Psoas muscle (tissue), 8 donors: ENCODE measurements around the gene CD27. TPM values are rescaled to one million over a fixed set of nuclear protein-coding genes. Genes with fewer than 3 reads are reported as not detected.

Experiments used
- ATAC-seq, 4 donors: fragments of 200-7000 bp; cut with Tn5 transposase; one replicate each; pipeline ENCODE4 v1.9.1; 2020; ENCODE audit warnings: moderate library complexity in 3 of 4, mild to moderate bottlenecking in 2 of 4
- DNase-seq, 2 donors: peaks; one replicate each; pipeline ENCODE4 v3.0.0-alpha.2; 2020
- H3K27ac ChIP-seq: fragments of 200-600 bp; one replicate; pipeline ENCODE4 v1.8.0; 2022
- H3K27me3 ChIP-seq, 3 donors: fragments of 200-600 bp in 1 of 3; one replicate each; pipeline versions ENCODE4 v1.6.1 to v1.8.0; 2013 to 2022; ENCODE audit warnings: low read length in 2 of 3, mild to moderate bottlenecking in 2 of 3, moderate library complexity in 1 of 3; ENCODE audit not compliant: insufficient read depth in 3 of 3
- H3K36me3 ChIP-seq, 2 donors: fragments of 200-600 bp in 1 of 2; one replicate each; pipeline versions ENCODE4 v1.6.1 to v1.8.0; 2013 to 2022; ENCODE audit warnings: low read depth in 1 of 2, mild to moderate bottlenecking in 1 of 2, moderate library complexity in 1 of 2; ENCODE audit not compliant: insufficient read depth in 1 of 2
- H3K4me1 ChIP-seq: fragments of 200-600 bp; one replicate; pipeline ENCODE4 v1.8.0; 2022
- H3K4me3 ChIP-seq: fragments of 200-600 bp; one replicate; pipeline ENCODE4 v1.8.0; 2022; ENCODE audit warnings: mild to moderate bottlenecking
- H3K9me3 ChIP-seq: fragments of 200-600 bp; one replicate; pipeline ENCODE4 v1.8.0; 2022
- WGBS, 3 donors: extraction: QIAGEN DNeasy Blood & Tissue Kit; methylation state at CpG; one replicate each; pipeline versions ENCODE4 v1.1.6 to v1.1.7; 2013; 5-methylcytosine and 5-hydroxymethylcytosine counted together
- intact Hi-C, 2 donors: fragments of 100-400 bp; cut with DNase I; formaldehyde crosslinking; loops; one replicate each; pipeline versions ENCODE4 v1.11.0 to v1.14.2; 2022
- polyA plus RNA-seq, 3 donors: library from polyadenylated mRNA; stranded (reverse); fragments of 200-250 nt; gene quantifications; one replicate each; pipeline ENCODE4 v1.2.3, GENCODE V29; 2013
- total RNA-seq, 4 donors: library from RNA; stranded (reverse); fragmentation: NEBNext Ultra II Directional in 2 of 4; extraction: Animal tissue kit (Norgen Biotek cat#: 25700) in 2 of 4; gene quantifications; one replicate each; pipeline versions ENCODE4 v1.2.1 to v1.2.4, GENCODE V29; 2021 to 2023
- TF ChIP-seq, protein P1 (sequence below): fragments of 200-600 bp; IDR thresholded peaks from one replicate; pipeline ENCODE4 v1.8.0; 2022; ENCODE audit warnings: antibody characterized with exemption
- donor health status: healthy with polysubstance abuse.
- donor health status: DM: no; HTN: no; CAD: no; lungs with moderate emphysema.
- donor health status: Bipolar disorder and iron deficiency.
- donor health status: healthy.
- donor health status: DM: yes; HTN: yes; CAD: no.
- donor health status: DM: no; HTN: no; CAD: no.
- donor health status: DM: no; HTN: no; CAD: no.
- donor health status: DM: yes; HTN: yes; CAD: no.

The CD27 gene
- total and polyA plus RNA-seq, 7 donors = 0.10 to 0.29 (median 0.28) TPM; not detected in 4

DNA sequence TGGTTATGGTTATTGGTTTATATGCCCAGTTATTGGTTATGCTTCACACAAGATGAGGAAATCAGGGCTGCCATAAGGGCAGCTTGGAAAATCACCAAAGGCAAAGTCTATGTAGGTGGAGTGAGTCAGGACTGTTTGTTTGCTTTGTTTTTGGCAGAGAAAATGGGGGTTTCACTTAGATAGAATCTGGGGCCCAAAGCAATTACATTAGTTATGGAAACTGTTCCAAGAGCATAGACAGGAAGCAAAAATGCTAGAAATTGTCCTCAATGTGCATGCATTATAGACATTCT is 23.5 kb downstream of the CD27 start:
- ATAC-seq = no peak
- TF ChIP-seq, protein P1, sequence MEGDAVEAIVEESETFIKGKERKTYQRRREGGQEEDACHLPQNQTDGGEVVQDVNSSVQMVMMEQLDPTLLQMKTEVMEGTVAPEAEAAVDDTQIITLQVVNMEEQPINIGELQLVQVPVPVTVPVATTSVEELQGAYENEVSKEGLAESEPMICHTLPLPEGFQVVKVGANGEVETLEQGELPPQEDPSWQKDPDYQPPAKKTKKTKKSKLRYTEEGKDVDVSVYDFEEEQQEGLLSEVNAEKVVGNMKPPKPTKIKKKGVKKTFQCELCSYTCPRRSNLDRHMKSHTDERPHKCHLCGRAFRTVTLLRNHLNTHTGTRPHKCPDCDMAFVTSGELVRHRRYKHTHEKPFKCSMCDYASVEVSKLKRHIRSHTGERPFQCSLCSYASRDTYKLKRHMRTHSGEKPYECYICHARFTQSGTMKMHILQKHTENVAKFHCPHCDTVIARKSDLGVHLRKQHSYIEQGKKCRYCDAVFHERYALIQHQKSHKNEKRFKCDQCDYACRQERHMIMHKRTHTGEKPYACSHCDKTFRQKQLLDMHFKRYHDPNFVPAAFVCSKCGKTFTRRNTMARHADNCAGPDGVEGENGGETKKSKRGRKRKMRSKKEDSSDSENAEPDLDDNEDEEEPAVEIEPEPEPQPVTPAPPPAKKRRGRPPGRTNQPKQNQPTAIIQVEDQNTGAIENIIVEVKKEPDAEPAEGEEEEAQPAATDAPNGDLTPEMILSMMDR = no peak
- Histone ChIP-seq H3K27me3 (no peaks in the 10 kb centered on the region), H3K4me1 (peaks cover 22% of the 10 kb centered on the region), H3K4me3 (no peak overlapping the region), H3K27ac (peak overlapping the region; percentile 95), H3K36me3 (peaks cover 2 to 33% of the 10 kb centered on the region in 2 donors), H3K9me3 (no peaks in the 10 kb centered on the region)
- no peak for DNase-seq
- intact Hi-C loops = loop anchor here (1.0 to 10.0 kb wide), 4 partner anchors 15 to 403 kb away; partner anchors contain the start of gene CD9 (in 1 of the 2)

DNA sequence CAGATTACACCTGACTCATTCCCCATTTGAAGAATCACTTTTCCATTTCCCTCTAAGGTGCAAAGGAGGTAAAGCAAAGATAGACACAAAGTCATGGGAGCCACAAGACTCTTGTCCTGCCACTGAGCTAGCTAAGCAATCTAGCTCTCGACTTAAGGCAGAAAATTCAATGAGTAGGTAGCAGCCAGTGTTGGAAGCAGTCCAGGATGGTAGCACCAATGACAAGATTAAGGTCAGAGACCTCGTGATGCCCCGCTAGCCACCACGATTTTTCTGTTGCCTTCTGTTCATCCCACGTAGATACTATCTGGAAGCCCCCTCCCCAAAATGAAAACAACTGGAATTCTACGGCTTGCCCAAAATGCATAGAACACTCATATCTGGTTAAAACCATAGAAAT is 24.3 kb downstream of the CD27 start:
- ATAC-seq (no peak), DNase-seq (no peak)
- peak overlapping the region; percentile 95 for H3K27ac ChIP-seq
- no peaks in the 10 kb centered on the region for H3K9me3 ChIP-seq
- no peaks in the 10 kb centered on the region for H3K27me3 ChIP-seq
- TF ChIP-seq, protein P1 = no peak
- H3K4me1 ChIP-seq = peaks cover 22% of the 10 kb centered on the region
- peaks cover 0 to 24% of the 10 kb centered on the region in 2 donors for H3K36me3 ChIP-seq
- WGBS, 3 donors = 42 to 66% (median 43%) methylated on average over 6 of the region's 6 CpGs
- intact Hi-C loops = loop anchor here (5.0 to 10.0 kb wide), 3 partner anchors 142 to 404 kb away; partner anchors contain the start of gene CD9 (in 1 of the 2)
- H3K4me3 ChIP-seq = peak overlapping the region; percentile 91

DNA sequence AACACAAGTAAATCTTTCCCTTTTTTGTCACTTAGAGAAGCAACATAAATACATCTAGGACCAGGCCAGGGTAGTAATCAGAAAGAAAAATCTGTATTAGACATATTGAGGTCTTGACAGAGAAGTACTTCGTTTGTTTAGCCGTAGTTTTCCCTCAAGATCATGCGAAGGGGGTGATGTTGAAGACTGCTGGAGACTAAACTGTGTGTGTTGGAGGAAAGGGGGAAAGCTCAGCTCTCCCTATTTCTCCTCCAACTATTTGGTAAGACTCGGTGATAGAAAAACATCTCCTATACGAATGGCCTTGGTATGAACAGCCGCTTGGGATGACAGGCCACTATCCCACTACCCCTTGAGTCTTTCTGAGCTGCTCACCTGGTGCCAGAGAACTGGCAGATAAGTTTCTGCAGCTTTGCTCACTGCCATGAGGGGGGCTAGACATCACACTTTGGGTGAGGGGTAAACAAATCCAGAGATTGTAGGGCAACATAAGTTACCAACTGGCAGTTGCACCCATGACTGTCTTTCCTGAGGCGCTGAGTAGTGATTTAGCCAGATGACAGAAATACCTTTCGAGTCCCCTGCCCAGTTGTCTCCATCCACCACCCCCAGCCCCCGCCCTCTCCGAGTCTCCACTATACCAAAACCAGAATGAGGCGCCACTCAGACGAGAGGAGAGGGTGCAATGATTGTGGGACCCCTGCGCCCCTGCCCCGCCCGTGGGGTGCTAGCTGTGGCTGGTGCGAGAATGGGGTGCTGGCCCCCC is 25.0 kb downstream of the CD27 start:
- TF ChIP-seq, protein P1 = no peak
- Histone ChIP-seq H3K27me3 (no peaks in the 10 kb centered on the region), H3K27ac (peak overlapping the region; percentile 95), H3K9me3 (no peaks in the 10 kb centered on the region), H3K4me3 (peak overlapping the region; percentile 91), H3K36me3 (peaks cover 0 to 17% of the 10 kb centered on the region in 2 donors), H3K4me1 (peaks cover 22% of the 10 kb centered on the region)
- DNase-seq (no peak), ATAC-seq (no peak)
- intact Hi-C loops = loop anchor here (1.0 to 10.0 kb wide), 4 partner anchors 24 to 405 kb away; partner anchors contain the start of genes CD9 (in 1 of the 2) and MRPL51 (in 1 of the 2)
- WGBS, 3 donors = 16 to 26% (median 19%) methylated on average over 16 of the region's 16 CpGs

DNA sequence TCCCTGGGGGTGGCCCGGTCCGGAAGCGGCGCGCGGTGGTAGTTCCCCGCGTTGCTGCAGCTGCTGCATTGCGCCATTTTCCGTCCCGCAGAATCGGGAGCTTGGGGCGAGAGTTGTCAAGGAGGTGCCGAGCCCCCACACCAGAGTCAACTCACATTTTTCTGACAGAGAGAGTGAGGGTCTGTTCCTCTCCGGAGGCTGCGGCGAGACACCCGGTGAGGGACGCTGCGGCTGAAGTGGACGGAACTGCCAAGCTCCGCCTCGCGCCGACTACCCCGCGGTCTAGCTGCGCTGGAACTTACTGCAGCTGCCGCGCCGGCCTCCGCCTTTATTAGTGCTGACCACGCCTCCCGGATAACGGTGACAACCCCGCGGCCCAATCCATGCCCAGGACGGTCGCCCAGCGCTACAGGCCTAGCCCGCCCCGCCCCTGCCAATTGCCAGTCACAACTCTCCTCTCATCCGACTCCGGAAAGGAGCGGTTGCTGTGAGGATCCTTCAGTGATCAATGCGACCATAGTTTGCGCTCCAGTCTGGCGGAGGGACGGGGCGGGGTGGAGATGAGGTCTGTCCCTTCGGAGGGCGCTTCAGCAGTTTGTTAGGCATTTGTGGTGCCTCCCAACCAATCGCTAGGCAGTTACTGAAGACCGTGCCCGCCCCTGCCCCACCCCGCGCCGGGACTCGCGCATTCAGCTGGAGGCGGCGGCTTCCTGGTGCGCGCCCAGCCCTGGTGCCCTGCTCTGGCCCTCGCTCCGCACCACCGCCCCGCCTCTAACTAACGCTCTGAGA is 25.8 kb downstream of the CD27 start, which contains the start of gene VAMP1:
Gene VAMP1 (minus strand): TSS at position 303 of the 789 bp plus-strand sequence. CDS start 146 bp downstream, at position 157.
- H3K36me3 ChIP-seq = peaks cover 0 to 13% of the 10 kb centered on the region in 2 donors
- intact Hi-C loops = loop anchor here in 1 of 2 donors (1.0 kb wide), 1 partner anchor 23 kb away; the partner anchor contains the start of gene MRPL51

More for the DNA sequence above, 25.8 kb downstream of the CD27 start, which contains the start of gene VAMP1:
- DNase-seq (peak; percentile 98 to 99), ATAC-seq (peak; percentile 95 to 96 (median 96))
- TF ChIP-seq, protein P1 = no peak
- Histone ChIP-seq H3K9me3 (no peaks in the 10 kb centered on the region), H3K4me1 (peaks cover 21% of the 10 kb centered on the region), H3K4me3 (peak within 1 kb of the TSS; percentile 91), H3K27ac (peak within 1 kb of the TSS; percentile 95), H3K27me3 (no peaks in the 10 kb centered on the region)
- 0 to 1% (median 1%) methylated on average over 64 to 69 of the region's 69 CpGs for WGBS, 3 donors
